Stromal cell of bone marrow (primary cell): ENCODE results near the gene CRYBB2.
A peak's percentile ranks its signal among the peaks of the same experiment; 100 is the strongest.
"Not testable (repeated sequence)": the region's sequence is repeated elsewhere in the genome, so short reads cannot be mapped to it uniquely, and the experiment has no call there.

Source experiments
- DNase-seq: peaks from one replicate; pipeline ENCODE4 v3.0.0-alpha.2; 2012; ENCODE audit warnings: low read depth

The CRYBB2 gene

DNA sequence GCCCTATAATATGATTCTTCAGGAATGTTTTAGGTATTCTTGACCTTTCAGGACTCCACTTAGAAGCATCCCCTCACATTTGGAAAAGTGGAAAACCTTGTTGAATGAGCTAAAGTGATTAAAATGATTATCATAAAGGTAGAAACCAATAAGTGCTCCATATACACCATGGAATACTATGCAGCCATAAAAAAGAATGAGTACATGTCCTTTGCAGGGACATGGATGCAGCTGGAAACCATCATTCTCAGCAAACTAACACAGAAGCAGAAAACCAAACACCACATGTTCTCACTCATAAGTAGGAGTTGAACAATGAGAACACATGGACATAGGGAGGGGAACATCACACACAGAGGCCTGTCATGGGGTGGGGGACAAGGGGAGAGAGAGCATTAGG, 14.3 kb downstream of the CRYBB2 start:
- DNase-seq, result not testable (repeated sequence)

DNA sequence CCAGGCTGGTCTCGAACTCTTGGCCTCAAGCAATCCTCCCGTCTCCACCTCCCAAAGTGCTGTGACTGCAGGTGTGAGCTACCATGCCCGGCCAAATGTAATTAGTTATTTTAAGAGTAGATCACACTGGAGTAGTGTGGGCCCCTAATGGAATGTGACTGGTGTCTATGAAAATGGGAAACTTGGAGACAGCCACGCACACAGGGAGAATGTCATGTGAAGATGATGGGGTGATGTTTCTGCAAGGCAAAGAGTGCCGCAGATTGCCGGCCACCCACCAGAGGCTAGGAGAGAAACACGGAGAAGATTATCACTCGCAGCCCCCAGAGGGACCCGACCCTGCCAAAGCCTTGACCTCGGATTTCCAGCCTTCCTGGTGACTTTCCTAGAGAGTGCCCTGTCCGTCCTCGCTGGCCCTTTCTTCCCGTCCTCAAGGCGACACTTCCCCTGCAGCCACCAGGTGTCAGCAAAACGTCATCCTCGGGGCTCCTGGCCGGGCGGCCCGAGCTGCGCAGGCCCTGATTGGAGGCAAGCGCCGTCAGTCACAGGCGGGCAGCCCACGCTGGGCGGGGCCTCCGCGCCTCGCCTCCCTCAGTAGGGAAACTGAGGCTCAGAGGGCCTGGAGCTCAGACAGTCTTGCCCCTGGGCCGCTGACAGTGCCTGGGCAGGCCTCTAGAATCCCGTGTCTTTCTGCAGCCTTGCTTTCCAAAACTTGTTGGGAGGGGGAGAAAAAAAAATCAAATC, 16.3 kb downstream of the CRYBB2 start:
- DNase-seq, result peak; percentile 36

DNA sequence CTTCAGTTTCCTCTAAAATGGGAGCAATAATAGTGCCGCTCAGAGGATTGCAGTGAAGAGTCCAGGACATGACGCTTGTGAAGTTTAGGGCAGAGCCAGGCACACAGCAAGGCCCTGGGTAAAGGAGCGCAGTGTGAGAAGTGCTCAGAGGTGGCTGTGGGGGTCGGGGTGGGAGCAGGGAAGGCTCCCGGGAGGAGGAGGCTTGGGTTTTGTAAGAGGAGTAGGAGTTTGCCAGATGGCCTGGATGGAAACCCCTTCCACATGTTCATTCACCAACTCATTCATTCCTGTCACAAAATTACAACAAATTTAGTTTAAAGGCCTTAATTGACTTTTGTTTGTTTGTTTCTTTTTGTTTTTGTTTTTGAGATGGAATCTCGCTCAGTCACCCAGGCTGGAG, 17.0 kb downstream of the CRYBB2 start:
- DNase-seq, result no peak

DNA sequence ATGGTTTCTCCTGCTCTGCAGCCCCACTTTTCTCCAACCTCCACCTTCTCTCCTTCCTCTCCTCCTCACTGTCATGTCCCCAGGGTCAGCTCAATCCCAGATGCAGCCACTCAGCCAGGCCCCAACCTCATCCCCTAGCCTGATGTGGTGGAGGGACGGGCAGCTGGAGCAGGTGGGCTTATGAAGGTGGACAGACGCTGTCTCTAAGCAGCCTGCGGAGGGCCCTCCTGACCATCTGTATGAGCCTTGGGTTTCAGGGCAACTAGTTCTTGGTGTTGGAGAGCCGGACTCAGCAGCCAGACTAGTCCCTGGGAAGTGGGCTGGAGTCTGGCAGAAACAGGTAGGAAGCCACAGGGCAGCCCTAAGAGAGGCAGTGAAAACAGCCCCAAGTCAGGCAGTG, 18.1 kb downstream of the CRYBB2 start:
- DNase-seq, result no peak

DNA sequence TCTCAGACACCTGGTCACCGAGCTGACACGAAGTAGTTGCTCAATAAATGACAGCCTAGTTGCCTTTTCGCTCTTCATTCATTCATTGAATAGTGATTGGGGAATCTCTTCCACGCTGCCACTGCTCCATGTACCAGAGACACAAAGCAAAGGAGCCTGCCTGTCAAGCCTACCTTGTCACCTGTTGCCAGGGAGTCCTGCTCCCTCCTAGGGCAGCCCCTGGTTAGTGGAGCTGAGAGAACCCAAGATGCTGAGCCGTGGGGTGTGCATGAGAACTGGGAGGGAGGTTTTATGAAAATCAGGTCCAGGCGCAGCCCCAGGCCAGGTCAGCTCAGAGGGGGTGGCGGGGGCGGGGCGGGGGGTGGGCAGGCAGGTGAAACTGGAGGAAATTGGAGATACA, 18.6 kb downstream of the CRYBB2 start:
- DNase-seq, result not testable (repeated sequence)

DNA sequence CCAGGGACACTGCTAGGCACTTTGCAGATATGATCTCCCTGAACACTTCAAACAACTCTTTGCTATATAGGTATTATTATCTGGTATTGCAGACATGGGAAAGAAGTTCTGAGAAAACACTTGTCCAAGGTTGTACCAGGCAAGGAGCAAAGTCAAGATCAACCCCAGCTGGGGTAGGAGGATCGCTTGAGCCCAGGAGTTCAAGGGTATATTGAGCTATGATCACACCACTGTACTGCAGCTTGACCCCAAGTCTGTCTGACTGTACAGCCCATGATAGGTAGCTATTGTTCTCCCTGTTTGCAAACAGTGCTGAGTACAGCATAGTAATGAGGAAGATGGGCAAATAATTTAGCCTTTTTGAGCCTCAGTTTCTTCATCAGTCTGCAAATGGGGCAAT, 35.7 kb downstream of the CRYBB2 start:
- not testable (repeated sequence) for DNase-seq

DNA sequence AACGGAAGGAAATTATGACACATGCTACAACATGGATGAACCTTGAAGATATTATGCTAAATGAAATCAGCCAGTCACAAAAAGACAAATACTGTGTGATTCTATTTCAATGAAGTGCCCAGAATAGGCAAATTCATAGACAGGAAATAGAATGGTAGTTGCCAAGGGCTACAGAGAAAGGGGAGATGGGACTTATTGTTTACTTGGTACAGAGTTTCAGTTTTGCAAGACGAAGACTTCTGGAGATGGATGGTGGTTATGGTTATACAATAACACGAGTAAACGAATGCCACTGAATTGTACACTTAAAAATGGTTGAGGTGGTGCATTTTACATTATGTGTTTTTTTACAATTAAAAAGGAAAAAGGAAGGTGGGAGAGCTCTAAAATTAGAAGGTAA, 48.1 kb downstream of the CRYBB2 start:
- DNase-seq, result not testable (repeated sequence)

DNA sequence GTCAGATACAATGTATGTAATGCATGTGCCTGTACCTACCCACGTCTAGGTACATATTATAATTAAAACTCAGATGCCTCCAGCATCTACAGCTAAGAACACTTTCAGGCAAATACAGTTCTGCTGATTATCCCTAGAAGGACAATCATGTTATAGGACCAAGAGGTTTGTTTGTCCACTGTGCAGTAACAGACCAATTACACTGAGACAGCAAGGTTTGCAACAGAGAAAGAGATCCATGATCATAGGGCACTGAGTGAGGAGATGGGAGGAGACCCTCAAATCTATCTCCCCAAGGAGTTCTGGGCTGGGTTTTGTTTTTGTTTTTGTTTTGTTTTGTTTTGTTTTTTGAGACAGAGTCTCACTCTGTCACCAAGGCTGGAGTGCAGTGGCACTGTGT, 49.5 kb downstream of the CRYBB2 start:
- not testable (repeated sequence) for DNase-seq

DNA sequence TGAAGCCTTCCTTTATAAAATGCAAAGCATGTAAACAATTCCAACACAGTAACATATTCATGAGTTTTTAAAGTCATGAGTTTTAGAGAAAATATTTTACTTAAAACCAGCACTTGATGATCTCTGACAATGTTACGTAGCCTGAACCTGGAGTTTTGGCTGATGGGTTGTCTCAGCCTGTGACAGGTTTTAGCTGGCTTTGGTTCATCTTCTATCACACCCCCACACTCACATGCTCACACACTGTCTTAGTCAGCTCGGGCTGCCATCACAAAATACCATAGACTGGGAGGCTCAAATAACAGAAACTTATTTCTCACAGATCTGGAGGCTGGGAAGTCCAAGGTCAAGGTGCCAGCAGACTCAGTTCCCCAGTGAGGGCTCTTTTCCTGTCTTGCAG, 50.6 kb downstream of the CRYBB2 start:
- not testable (repeated sequence) for DNase-seq

DNA sequence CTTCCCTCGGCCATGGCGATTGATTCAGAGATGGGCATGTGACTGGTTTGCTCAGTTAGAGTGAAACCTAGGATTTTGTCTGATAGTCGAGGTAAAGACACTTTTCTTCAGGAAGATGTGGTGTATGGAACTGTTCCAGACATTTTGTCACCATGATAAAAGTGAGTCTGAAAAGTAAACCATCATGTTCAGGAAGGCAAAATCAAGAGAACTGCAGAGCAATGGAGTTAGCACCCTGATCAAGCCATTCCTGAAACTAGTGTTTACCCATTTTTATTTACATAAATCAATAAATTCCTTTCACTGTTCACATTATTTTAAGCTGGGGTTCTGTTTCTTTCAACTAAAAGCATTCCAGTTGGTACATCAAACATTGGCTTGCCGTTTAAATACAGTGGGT, 53.8 kb downstream of the CRYBB2 start:
- DNase-seq, result not testable (repeated sequence)

DNA sequence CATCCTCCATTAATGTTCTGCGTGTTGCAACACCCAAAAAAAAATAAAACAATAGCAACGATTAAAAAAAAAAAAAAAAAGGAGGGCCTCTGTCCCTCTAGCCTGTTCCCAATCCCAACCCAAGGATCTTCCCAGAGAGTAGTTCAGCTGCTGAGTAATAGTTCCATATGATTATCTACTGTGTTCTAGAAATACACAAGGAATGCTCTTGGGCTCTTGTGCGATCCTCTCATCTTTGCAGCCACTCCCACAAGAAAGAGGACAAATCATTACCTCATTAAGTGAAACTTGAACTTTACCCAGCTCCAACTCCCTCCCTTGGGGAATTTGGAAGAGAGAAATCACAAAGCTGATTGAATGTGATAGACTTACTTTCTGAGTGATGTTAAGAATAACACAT, 54.5 kb downstream of the CRYBB2 start:
- not testable (repeated sequence) for DNase-seq

DNA sequence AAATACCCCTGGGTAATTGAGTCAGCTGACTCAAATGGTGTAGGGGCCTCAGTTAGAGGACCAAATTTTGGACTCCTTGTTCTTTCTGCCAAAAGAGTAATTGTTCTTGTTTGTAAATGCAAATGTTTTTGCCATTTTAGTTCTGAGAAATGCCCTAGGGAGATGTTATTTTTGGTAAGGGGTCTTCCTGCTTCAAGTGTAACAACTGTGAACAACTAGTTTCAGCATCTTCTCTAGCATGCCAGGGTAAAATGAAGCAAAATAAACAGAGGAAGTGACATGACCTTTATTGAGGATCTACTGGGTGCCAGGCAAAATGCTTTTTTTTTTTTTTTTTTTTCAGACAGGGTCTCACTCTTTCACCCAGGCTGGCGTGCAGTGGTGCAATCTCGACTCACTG, 60.7 kb downstream of the CRYBB2 start:
- not testable (repeated sequence) for DNase-seq
